HepG2 (cell line): Measurements from ENCODE around the gene TMEM253. TPM values are rescaled to one million over a fixed set of nuclear protein-coding genes. Genes with fewer than 3 reads are reported as not detected.

ENCODE experiments used
- FOXC1 ChIP-seq: sonication (generic); formaldehyde crosslinking; IDR thresholded peaks from 2 replicates; pipeline ENCODE4 v1.8.0; 2022; ENCODE audit warnings: mild to moderate bottlenecking, missing genetic modification reagents, borderline replicate concordance
- FOXK1 ChIP-seq: sonication (generic); formaldehyde crosslinking; IDR thresholded peaks from 2 replicates; pipeline ENCODE4 v1.4.0; 2020; ENCODE audit warnings: low read depth, missing genetic modification reagents, borderline replicate concordance
- FOXO4 ChIP-seq: sonication (generic); formaldehyde crosslinking; conservative IDR thresholded peaks from 2 replicates; pipeline ENCODE4 v1.8.1; 2023; ENCODE audit warnings: missing genetic modification reagents
- ISX ChIP-seq: sonication (generic); formaldehyde crosslinking; conservative IDR thresholded peaks from 2 replicates; pipeline ENCODE4 v1.5.0; 2020; ENCODE audit warnings: missing genetic modification reagents
- MAFK ChIP-seq, 2 experiments: IDR thresholded peaks in 1 of 2; conservative IDR thresholded peaks in 1 of 2; 2 replicates each; pipeline ENCODE4 v1.6.1; 2011; ENCODE audit warnings: improper control_type of control experiment in 2 of 2, low read length in 2 of 2
- MTF1 ChIP-seq: sonication (generic); formaldehyde crosslinking; IDR thresholded peaks from 2 replicates; pipeline ENCODE4 v1.5.0; 2020; ENCODE audit warnings: missing genetic modification reagents
- NCOA1 ChIP-seq: sonication (generic); formaldehyde crosslinking; IDR thresholded peaks from 2 replicates; pipeline ENCODE4 v1.9.0; 2021; ENCODE audit warnings: missing genetic modification reagents
- NR1H2 ChIP-seq: sonication (generic); formaldehyde crosslinking; IDR thresholded peaks from 2 replicates; pipeline ENCODE4 v1.8.1; 2022; ENCODE audit warnings: low read depth, missing genetic modification reagents, borderline replicate concordance
- PRDM4 ChIP-seq: sonication (generic); formaldehyde crosslinking; IDR thresholded peaks from 2 replicates; pipeline ENCODE4 v1.9.0; 2021; ENCODE audit warnings: missing genetic modification reagents, borderline replicate concordance
- RNF219 ChIP-seq: sonication (generic); formaldehyde crosslinking; IDR thresholded peaks from 2 replicates; pipeline ENCODE4 v1.5.0; 2020; ENCODE audit warnings: mild to moderate bottlenecking, missing genetic modification reagents
- RORA ChIP-seq: sonication (generic); formaldehyde crosslinking; IDR thresholded peaks from 2 replicates; pipeline ENCODE4 v1.5.0; 2020; ENCODE audit warnings: mild to moderate bottlenecking, missing genetic modification reagents, moderate library complexity
- TAF1 ChIP-seq: sonication (generic); formaldehyde crosslinking; IDR thresholded peaks from 2 replicates; pipeline ENCODE4 v1.4.0; 2020; ENCODE audit warnings: missing genetic modification reagents
- THAP7 ChIP-seq: sonication (generic); formaldehyde crosslinking; IDR thresholded peaks from 2 replicates; pipeline ENCODE4 v1.8.1; 2023; ENCODE audit warnings: mild to moderate bottlenecking, missing genetic modification reagents
- ZBTB2 ChIP-seq: sonication (generic); formaldehyde crosslinking; IDR thresholded peaks from 2 replicates; pipeline ENCODE4 v1.8.0; 2022; ENCODE audit warnings: low read depth, missing genetic modification reagents
- ZNF136 ChIP-seq: sonication (generic); formaldehyde crosslinking; IDR thresholded peaks from 2 replicates; pipeline ENCODE4 v1.8.1; 2022; ENCODE audit warnings: low read depth, mild to moderate bottlenecking, moderate library complexity, missing genetic modification reagents
- ZNF263 ChIP-seq: sonication (generic); formaldehyde crosslinking; IDR thresholded peaks from 2 replicates; pipeline ENCODE4 v1.4.0; 2020; ENCODE audit warnings: missing genetic modification reagents
- ZNF274 ChIP-seq: sonication (generic); formaldehyde crosslinking; IDR thresholded peaks from 2 replicates; pipeline ENCODE4 v1.5.1; 2020; ENCODE audit warnings: mild to moderate bottlenecking, missing genetic modification reagents
- ZNF296 ChIP-seq: sonication (generic); formaldehyde crosslinking; conservative IDR thresholded peaks from 2 replicates; pipeline ENCODE4 v1.5.0; 2020; ENCODE audit warnings: mild to moderate bottlenecking, missing genetic modification reagents
- ZNF792 ChIP-seq: IDR thresholded peaks from 2 replicates; pipeline ENCODE4 v1.6.1; 2016
- ZSCAN20 ChIP-seq: sonication (generic); formaldehyde crosslinking; IDR thresholded peaks from 2 replicates; pipeline ENCODE4 v1.4.0; 2020; ENCODE audit warnings: missing genetic modification reagents, mild to moderate bottlenecking, borderline replicate concordance
- ZSCAN22 ChIP-seq: sonication (generic); formaldehyde crosslinking; IDR thresholded peaks from 2 replicates; pipeline ENCODE4 v1.4.0; 2020; ENCODE audit warnings: mild to moderate bottlenecking, missing genetic modification reagents
- polyA plus RNA-seq, 8 experiments: library from polyadenylated mRNA; depleted of rRNA in 3 of 8; stranded (reverse) in 7 of 8; unstranded in 1 of 8; fragments of >200 nt; fragmentation: Illumina TruSeq in 4 of 8; extraction: Trizol in 4 of 8; gene quantifications; 2 replicates each; pipeline versions ENCODE4 v1.2.1 to v1.2.3, GENCODE V29; 2011 to 2016; ENCODE audit warnings: low read depth in 4 of 8, missing spikeins in 1 of 8, mixed read lengths in 1 of 8; ENCODE audit not compliant: insufficient read depth in 1 of 8
- total RNA-seq, 5 experiments: library from RNA; depleted of rRNA; stranded (reverse); fragments of >200 nt; fragmentation: Illumina TruSeq; extraction: Trizol; gene quantifications; 2 replicates each; pipeline ENCODE4 v1.2.3, GENCODE V29; 2016; ENCODE audit warnings: low read depth in 1 of 5

The TMEM253 gene
- total and polyA plus RNA-seq, 2 of the 13 experiments (the other 11 are each of a cell fraction or from before 2014, with no cell fraction given) = 0.29 to 0.45 TPM

- TF ChIP-seq RNF219 = no peak
- TF ChIP-seq RORA (CRISPR knock-in tag) = no peak
- no peak for TF ChIP-seq NR1H2
- 0 out of 2 replicates have a peak, but pooled peaks have one; percentile 88 for TF ChIP-seq FOXO4 (CRISPR knock-in tag)
- no peak for TF ChIP-seq PRDM4
- no peak for TF ChIP-seq ZNF263 (CRISPR knock-in tag)
- peak; percentile 23; the same call in 1 of the 2 replicates for TF ChIP-seq ZNF296 (CRISPR knock-in tag)
- no peak for TF ChIP-seq ISX (CRISPR knock-in tag)
- TF ChIP-seq FOXK1 = no peak
- 0 out of 2 replicates have a peak, but pooled peaks have one; percentile 28 for TF ChIP-seq MTF1 (CRISPR knock-in tag)
- TF ChIP-seq ZNF136 (CRISPR knock-in tag) = no peak
- TF ChIP-seq ZSCAN20 = peak; percentile 50; the same call in 1 of the 2 replicates
- 0 out of 2 replicates have a peak, but pooled peaks have one; percentile 3 for TF ChIP-seq ZSCAN22 (CRISPR knock-in tag)
- TF ChIP-seq NCOA1 = no peak
- no peak for TF ChIP-seq ZNF792 (CRISPR knock-in tag)
- TF ChIP-seq TAF1 (CRISPR knock-in tag) = no peak
- TF ChIP-seq MAFK (conservative IDR thresholded peaks at IDR 0.05 in 1 of 2, IDR thresholded peaks at IDR 0.05 in 1 of 2; ENCODE audit: low read length in 2 of 2) = peak; percentile 30 to 40; a peak in 2 of 4 replicates
- TF ChIP-seq THAP7 = no peak
- TF ChIP-seq ZBTB2 = no peak
- TF ChIP-seq FOXC1 (CRISPR knock-in tag) = no peak
- no peak for TF ChIP-seq ZNF274 (CRISPR knock-in tag)
These were observed 1.9 kb downstream of the TMEM253 start (continued) for GRCh38 chr14:21102521-21103410.
